Measurements from ENCODE around the gene BEX3.

BEX3 gene

GRCh38 chrX:103417933-103418332 lies 41.6 kb downstream of the BEX3 start:
- no peak for DNase-seq (ENCODE audit: insufficient read length, low spot score)
- FAIRE-seq = no peak

- FAIRE-seq = no peak
- DNase-seq (ENCODE audit: insufficient read length, low spot score) = no peak
Measured at GRCh38 chrX:103418811-103419340, 42.5 kb downstream of the BEX3 start.

GRCh38 chrX:103423955-103424638 lies 47.8 kb downstream of the BEX3 start:
- no peak for FAIRE-seq
- no peak for DNase-seq (ENCODE audit: insufficient read length, low spot score)
